Prostate gland (tissue), 2 donors: ENCODE results near the gene ATXN1.

Experiments used
- POLR2A ChIP-seq: fragments of 450-650 bp; IDR thresholded peaks from one replicate; pipeline ENCODE4 v1.6.1; 2016; ENCODE audit warnings: antibody characterized with exemption, mild to moderate bottlenecking
- POLR2AphosphoS5 ChIP-seq: sonication (generic); formaldehyde crosslinking; IDR thresholded peaks from one replicate; pipeline ENCODE4 v1.6.1; 2017; ENCODE audit warnings: antibody characterized with exemption
- TF ChIP-seq, protein P1 (sequence below), 4 experiments: fragments of 200-600 bp in 2 of 4; fragments of 450-650 bp in 2 of 4; sonication (generic) in 2 of 4; IDR thresholded peaks; 1 replicate in 3 of 4; 2 replicates in 1 of 4; pipeline ENCODE4 v1.5.1; 2016 to 2019; ENCODE audit warnings: antibody characterized with exemption in 4 of 4, mild to moderate bottlenecking in 2 of 4, moderate library complexity in 2 of 4

DNA sequence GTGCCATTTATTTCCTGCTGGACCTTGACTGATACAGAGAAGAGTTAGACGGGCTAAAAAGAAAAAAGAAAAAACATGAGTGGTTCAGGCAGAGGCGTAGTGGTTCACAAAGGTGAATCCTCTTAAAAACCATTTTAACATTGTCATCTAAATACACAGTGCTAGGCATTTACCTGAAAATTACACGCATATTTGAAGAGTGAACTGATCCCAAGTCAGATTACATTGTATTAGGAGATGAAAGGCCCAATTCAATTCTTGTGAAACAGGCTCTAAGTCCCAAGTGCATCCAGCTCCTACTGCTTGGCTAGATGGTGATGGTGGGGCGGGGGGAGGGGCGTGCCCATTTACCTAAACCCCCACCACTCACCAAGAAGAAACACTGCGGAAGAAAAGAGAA is 46.7 kb upstream of the ATXN1 start:
- TF ChIP-seq POLR2A (no peak), POLR2AphosphoS5 (no peak)
- TF ChIP-seq, protein P1, sequence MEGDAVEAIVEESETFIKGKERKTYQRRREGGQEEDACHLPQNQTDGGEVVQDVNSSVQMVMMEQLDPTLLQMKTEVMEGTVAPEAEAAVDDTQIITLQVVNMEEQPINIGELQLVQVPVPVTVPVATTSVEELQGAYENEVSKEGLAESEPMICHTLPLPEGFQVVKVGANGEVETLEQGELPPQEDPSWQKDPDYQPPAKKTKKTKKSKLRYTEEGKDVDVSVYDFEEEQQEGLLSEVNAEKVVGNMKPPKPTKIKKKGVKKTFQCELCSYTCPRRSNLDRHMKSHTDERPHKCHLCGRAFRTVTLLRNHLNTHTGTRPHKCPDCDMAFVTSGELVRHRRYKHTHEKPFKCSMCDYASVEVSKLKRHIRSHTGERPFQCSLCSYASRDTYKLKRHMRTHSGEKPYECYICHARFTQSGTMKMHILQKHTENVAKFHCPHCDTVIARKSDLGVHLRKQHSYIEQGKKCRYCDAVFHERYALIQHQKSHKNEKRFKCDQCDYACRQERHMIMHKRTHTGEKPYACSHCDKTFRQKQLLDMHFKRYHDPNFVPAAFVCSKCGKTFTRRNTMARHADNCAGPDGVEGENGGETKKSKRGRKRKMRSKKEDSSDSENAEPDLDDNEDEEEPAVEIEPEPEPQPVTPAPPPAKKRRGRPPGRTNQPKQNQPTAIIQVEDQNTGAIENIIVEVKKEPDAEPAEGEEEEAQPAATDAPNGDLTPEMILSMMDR (IDR thresholded peaks at IDR 0.05), result no peak
